PC-3 (cell line): ENCODE data around the gene PBX3. TPM values are rescaled to one million over a fixed set of nuclear protein-coding genes. Genes with fewer than 3 reads are reported as not detected.

Source experiments
- ATAC-seq: fragments of 200-7000 bp; cut with Tn5 transposase; 2 replicates; pipeline ENCODE4 v1.9.1; 2020; ENCODE audit warnings: mild to moderate bottlenecking, moderate library complexity
- BruUV-seq: library from RNA; stranded (reverse); fragments of 400-500 nt; replicated peaks from 2 replicates; lab custom pipeline; 2021; lab: Mats Ljungman, UMichigan
- CTCF ChIA-PET: fragments of 300-600 bp; sonication (Branson Sonifier 250); formaldehyde crosslinking; loops from one replicate; lab custom pipeline; 2022; ENCODE audit warnings: antibody characterized with exemption; lab: Charles Lee
- POLR2A ChIA-PET: fragments of 300-600 bp; sonication (Branson Sonifier 250); formaldehyde crosslinking; loops from one replicate; lab custom pipeline; 2022; ENCODE audit warnings: antibody characterized with exemption; ENCODE audit not compliant: unreplicated experiment; lab: Charles Lee
- DNase-seq: peaks from one replicate; pipeline ENCODE4 v3.0.0-alpha.2; 2015
- H2AFZ ChIP-seq: fragments of 300-600 bp; sonication (generic); 2 replicates; pipeline ENCODE4 v1.6.0; 2016; ENCODE audit warnings: antibody characterized with exemption, low read length
- H3F3A ChIP-seq: fragments of 300-600 bp; sonication (generic); one replicate; pipeline ENCODE4 v1.6.0; 2017; ENCODE audit warnings: antibody characterized with exemption, low read length, control low read depth, mild to moderate bottlenecking; ENCODE audit not compliant: unreplicated experiment
- H3K27ac ChIP-seq: fragments of 300-600 bp; sonication (generic); 2 replicates; pipeline ENCODE4 v1.5.1; 2016; ENCODE audit warnings: mild to moderate bottlenecking, low read length
- H3K27me3 ChIP-seq: fragments of 300-600 bp; sonication (generic); 2 replicates; pipeline ENCODE4 v1.6.1; 2016; ENCODE audit warnings: low read length, mixed read lengths
- H3K36me3 ChIP-seq: fragments of 300-600 bp; sonication (generic); 2 replicates; pipeline ENCODE4 v1.6.1; 2016; ENCODE audit warnings: low read depth, mixed run types, low read length, mixed read lengths
- H3K4me1 ChIP-seq: fragments of 300-600 bp; sonication (generic); 2 replicates; pipeline ENCODE4 v1.5.1; 2016; ENCODE audit warnings: low read length; ENCODE audit not compliant: insufficient read depth
- H3K4me2 ChIP-seq: fragments of 300-600 bp; sonication (generic); 2 replicates; pipeline ENCODE4 v1.6.0; 2016; ENCODE audit warnings: low read length
- H3K4me3 ChIP-seq: fragments of 300-600 bp; sonication (generic); 2 replicates; pipeline ENCODE4 v1.5.1; 2016; ENCODE audit warnings: mild to moderate bottlenecking, low read length, mixed read lengths
- H3K79me2 ChIP-seq: fragments of 300-600 bp; sonication (generic); 2 replicates; pipeline ENCODE4 v1.6.1; 2017; ENCODE audit warnings: low read length, mixed read lengths
- H3K9ac ChIP-seq: fragments of 300-600 bp; sonication (generic); 2 replicates; pipeline ENCODE4 v1.6.0; 2016; ENCODE audit warnings: mild to moderate bottlenecking, low read length
- H3K9me2 ChIP-seq: fragments of 300-600 bp; sonication (generic); replicated peaks from 2 replicates; pipeline ENCODE4 v1.6.1; 2016; ENCODE audit warnings: mixed run types, low read length, mixed read lengths
- H3K9me3 ChIP-seq: fragments of 300-600 bp; sonication (generic); 2 replicates; pipeline ENCODE4 v1.6.1; 2016; ENCODE audit warnings: low read length, mixed read lengths
- H4K20me1 ChIP-seq: fragments of 300-600 bp; sonication (generic); 2 replicates; pipeline ENCODE4 v1.6.1; 2016; ENCODE audit warnings: low read length, mixed read lengths
- EZH2 ChIP-seq: fragments of 300-600 bp; sonication (generic); IDR thresholded peaks from one replicate; pipeline ENCODE4 v1.6.1; 2017; ENCODE audit warnings: antibody characterized with exemption, mild to moderate bottlenecking, low read length; ENCODE audit not compliant: unreplicated experiment
- EZH2phosphoT487 ChIP-seq: fragments of 300-600 bp; sonication (generic); IDR thresholded peaks from 2 replicates; pipeline ENCODE4 v1.6.1; 2018; ENCODE audit warnings: mild to moderate bottlenecking, antibody characterized with exemption, low read length, borderline replicate concordance
- intact Hi-C: fragments of 100-400 bp; cut with micrococcal nuclease; formaldehyde crosslinking; loops from 2 replicates; pipeline ENCODE4 v1.9.0; 2023
- total RNA-seq: library from RNA; depleted of rRNA; stranded (reverse); fragments of >200 nt; gene quantifications from 2 replicates; pipeline ENCODE4 v1.2.3, GENCODE V29; 2014
- TF ChIP-seq, protein P1 (sequence below): fragments of 300-600 bp; sonication (generic); conservative IDR thresholded peaks from 2 replicates; pipeline ENCODE4 v1.5.1; 2017; ENCODE audit warnings: antibody characterized with exemption, low read depth, mild to moderate bottlenecking, low read length

The PBX3 gene
- total RNA-seq, 1 experiment from 2014 or later, result 35.5 TPM

- DNase-seq, result no peak
- no peak overlapping the region for H3K4me3 ChIP-seq
- H4K20me1 ChIP-seq, result no peaks in the 10 kb centered on the region
- ATAC-seq, result no peak
- ChIA-PET CTCF (no interaction called here), POLR2A (no interaction called here)
- no peaks in the 10 kb centered on the region for H3F3A ChIP-seq
- no peak overlapping the region for H2AFZ ChIP-seq
- no peak overlapping the region for H3K9ac ChIP-seq
- H3K79me2 ChIP-seq, result no peaks in the 10 kb centered on the region
- H3K9me3 ChIP-seq, result no peaks in the 10 kb centered on the region
- TF ChIP-seq, protein P1, sequence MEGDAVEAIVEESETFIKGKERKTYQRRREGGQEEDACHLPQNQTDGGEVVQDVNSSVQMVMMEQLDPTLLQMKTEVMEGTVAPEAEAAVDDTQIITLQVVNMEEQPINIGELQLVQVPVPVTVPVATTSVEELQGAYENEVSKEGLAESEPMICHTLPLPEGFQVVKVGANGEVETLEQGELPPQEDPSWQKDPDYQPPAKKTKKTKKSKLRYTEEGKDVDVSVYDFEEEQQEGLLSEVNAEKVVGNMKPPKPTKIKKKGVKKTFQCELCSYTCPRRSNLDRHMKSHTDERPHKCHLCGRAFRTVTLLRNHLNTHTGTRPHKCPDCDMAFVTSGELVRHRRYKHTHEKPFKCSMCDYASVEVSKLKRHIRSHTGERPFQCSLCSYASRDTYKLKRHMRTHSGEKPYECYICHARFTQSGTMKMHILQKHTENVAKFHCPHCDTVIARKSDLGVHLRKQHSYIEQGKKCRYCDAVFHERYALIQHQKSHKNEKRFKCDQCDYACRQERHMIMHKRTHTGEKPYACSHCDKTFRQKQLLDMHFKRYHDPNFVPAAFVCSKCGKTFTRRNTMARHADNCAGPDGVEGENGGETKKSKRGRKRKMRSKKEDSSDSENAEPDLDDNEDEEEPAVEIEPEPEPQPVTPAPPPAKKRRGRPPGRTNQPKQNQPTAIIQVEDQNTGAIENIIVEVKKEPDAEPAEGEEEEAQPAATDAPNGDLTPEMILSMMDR, result no peak
- TF ChIP-seq EZH2 (no peak), EZH2phosphoT487 (no peak)
- BruUV-seq, result no TSS peak
- H3K27me3 ChIP-seq, result no peaks in the 10 kb centered on the region
- no peak overlapping the region for H3K27ac ChIP-seq
- no peaks in the 10 kb centered on the region for H3K36me3 ChIP-seq
- H3K4me1 ChIP-seq, result no peaks in the 10 kb centered on the region
- H3K4me2 ChIP-seq, result no peak overlapping the region
- intact Hi-C loops, result no loop called here
- H3K9me2 ChIP-seq, result no peaks in the 10 kb centered on the region
Measured at GRCh38 chr9:126014726-126015125, 267.6 kb downstream of the PBX3 start.

DNA sequence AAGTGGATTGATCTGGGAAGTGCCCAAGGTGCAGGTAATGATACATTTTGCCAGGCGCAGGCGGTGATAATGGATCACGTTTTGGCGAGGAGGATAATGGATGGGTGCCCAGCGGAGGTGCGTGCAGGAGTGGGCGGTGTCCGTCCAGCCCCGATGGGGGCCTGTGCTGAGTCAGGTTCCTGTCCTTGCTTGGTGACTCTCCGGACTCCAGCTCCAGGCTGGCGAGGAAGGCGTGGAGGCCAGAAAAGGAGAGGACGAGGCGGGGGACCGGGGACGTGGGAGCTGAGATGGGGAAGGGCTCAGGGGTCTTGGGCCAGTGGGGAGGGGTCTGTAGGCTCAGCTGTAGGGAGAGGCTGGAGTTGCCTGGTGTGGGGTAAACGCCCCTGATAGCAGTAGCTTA lies 268.3 kb downstream of the PBX3 start:
- Histone ChIP-seq H3F3A (no peaks in the 10 kb centered on the region), H2AFZ (no peak overlapping the region), H3K27me3 (no peaks in the 10 kb centered on the region), H3K4me3 (no peak overlapping the region), H3K79me2 (no peaks in the 10 kb centered on the region), H3K9ac (no peak overlapping the region), H3K9me2 (no peaks in the 10 kb centered on the region), H3K9me3 (no peaks in the 10 kb centered on the region), H4K20me1 (no peaks in the 10 kb centered on the region), H3K27ac (no peak overlapping the region), H3K36me3 (no peaks in the 10 kb centered on the region), H3K4me1 (no peaks in the 10 kb centered on the region), H3K4me2 (no peak overlapping the region)
- no peak for ATAC-seq
- DNase-seq, result no peak
- CTCF ChIA-PET, result no interaction called here
- intact Hi-C loops, result no loop called here
- no TSS peak for BruUV-seq
- POLR2A ChIA-PET, result no interaction called here
- TF ChIP-seq, protein P1, result no peak
- TF ChIP-seq EZH2 (no peak), EZH2phosphoT487 (no peak)

DNA sequence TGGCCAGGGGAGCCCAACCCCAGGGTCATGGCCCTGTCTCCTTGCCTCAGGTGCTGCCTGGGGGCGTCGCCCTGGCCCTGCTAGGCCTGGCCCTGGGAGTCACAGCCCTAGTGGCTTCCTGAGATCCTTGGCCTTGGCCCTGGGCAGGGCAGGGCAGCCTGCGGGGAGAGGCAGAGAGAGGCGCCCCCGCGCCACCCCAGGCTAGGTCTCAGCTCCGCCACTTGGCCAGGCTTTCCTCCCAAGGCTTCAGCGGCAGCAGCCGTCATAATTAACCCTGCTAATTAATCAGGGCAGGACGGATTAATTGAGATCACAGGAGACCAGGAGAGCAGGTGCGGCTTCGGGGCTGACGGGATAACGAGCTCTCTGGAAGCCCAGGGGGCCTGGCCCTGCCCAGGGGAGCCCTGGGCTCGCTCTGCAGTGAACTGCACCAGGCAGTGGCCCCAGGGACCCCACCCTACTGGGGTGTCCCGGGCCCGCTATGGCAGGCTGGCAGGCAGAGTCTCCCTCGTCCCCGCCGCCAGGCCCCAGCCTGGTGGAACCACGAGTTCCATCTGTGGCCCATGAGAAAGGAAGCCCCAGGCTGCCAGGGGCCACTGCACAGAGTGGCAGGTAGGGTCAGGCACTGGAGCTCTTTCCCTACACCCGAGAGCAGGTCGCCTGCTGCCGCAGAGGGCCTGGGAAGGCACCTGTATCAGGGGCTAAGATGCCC lies 269.6 kb downstream of the PBX3 start:
- H3F3A ChIP-seq, result no peaks in the 10 kb centered on the region
- no peaks in the 10 kb centered on the region for H3K9me2 ChIP-seq
- DNase-seq (no peak), ATAC-seq (no peak)
- TF ChIP-seq, protein P1, result no peak
- no peak for TF ChIP-seq EZH2
- no peak for TF ChIP-seq EZH2phosphoT487
- no peak overlapping the region for H3K4me3 ChIP-seq
- H3K4me2 ChIP-seq, result no peak overlapping the region
- no peak overlapping the region for H3K27ac ChIP-seq
- no TSS peak for BruUV-seq
- H3K27me3 ChIP-seq, result no peaks in the 10 kb centered on the region
- H3K79me2 ChIP-seq, result no peaks in the 10 kb centered on the region
- no peaks in the 10 kb centered on the region for H3K4me1 ChIP-seq
- no peak overlapping the region for H2AFZ ChIP-seq
- H3K9me3 ChIP-seq, result no peaks in the 10 kb centered on the region
- intact Hi-C loops, result no loop called here
- ChIA-PET POLR2A (no interaction called here), CTCF (no interaction called here)
- H4K20me1 ChIP-seq, result no peaks in the 10 kb centered on the region
- no peaks in the 10 kb centered on the region for H3K36me3 ChIP-seq
- H3K9ac ChIP-seq, result no peak overlapping the region
